Fibroblast of skin of right quadriceps (primary cell): ENCODE results near the gene ARMCX6.
"Not testable (repeated sequence)": the region's sequence is repeated elsewhere in the genome, so short reads cannot be mapped to it uniquely, and the experiment has no call there.

Source experiments
- DNase-seq: peaks from one replicate; pipeline ENCODE4 v3.0.0-alpha.2; 2013

Gene ARMCX6

DNA sequence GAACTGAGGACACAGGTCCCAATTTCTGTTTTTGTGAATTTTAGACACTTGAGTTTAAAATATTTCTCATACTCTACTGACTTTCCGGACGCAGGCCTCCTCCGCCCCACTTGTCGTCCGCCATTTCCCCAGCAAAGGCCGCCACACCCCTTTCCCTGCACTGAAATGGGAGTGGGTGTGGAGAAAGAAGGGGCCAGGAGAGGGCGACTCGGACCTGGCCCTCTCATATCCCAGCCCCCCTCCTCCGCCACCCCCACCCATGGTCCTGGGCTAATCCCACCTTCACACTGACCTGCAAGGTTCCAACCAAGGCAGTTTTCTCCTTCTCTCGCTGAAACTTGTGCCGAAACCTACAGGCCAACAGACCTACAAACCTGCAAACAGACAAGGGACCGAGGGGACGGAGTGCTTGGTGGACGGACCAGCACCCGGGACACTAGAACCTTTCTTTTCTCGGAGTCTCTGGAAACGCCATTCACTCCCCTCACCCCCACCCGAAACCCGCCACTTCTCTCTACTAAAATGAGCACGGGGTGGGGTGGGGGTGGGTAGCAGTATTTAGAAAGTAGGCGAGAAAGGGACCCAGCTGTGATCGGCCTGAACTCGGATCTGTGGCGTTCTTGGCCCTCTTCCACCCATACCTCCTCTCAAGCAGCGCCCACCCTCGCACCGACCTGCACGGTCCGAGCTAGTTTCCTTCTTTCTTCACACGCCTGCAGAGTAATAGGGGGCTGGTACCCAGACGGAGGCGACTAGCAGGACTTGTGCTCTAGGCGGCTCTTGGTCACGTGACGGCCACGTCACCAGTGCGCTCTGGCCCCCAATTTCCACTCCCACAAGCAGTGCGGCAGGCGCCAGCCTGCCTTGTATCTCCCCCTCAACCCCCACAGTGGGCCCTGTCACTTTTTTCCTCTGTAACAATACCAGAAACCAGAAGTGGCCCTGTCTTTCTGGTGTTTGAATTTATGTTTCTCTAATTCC, at the start of gene ARMCX6:
ARMCX6 (minus strand) TSS at position 790 of the 981 bp plus-strand sequence. CDS start 1,380 bp downstream, outside the sequence.
- DNase-seq, result peak; percentile 77

- peak; percentile 75 for DNase-seq
Measured at GRCh38 chrX:101659601-101660063, 41.8 kb upstream of the ARMCX6 start, which contains the start of gene ARMCX2. ARMCX2 (minus strand) TSS chrX:101659850; CDS start chrX:101657588, 2,262 bp downstream.

DNA sequence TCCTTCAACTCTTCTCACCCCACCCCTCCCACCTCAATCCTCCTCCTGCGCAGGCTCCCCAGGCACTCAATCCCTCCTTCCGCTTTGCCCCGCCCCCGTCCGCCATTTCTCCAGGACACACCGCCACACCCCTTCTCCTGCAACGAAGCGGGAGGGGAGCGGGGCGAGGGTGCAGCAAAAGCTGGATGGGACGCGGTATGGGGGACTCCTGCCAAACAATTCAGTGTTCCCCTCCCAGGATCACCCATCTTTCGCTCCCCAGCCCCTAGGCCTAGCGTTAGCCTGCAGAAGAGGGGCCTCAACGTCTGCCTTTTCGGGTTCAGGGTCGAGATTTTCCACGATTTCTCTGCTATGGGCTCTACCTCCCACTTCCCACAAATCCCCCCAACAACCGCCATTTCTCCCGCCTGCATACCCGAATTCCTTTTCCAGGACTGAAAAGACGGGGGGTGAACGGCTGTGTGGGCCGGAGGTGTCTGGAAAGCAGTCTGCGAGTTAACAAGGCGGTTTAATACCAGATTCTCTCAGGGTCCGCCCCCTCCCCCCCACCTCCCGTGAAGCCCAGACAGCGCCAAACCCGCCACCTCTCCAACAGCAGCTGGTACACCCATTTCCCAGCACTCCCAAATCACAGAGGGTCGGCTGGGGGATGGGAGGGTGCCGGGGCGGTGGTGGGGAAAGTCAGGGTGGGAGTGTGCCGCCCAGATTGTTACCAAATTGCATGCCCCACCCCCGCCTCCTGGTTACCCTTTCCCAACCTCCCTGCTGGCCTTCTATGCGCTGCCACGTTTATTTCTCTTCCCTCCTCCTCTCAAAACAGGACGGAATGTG, 41.1 kb upstream of the ARMCX6 start:
- peak; percentile 54 for DNase-seq

GRCh38 chrX:101657495-101657894, 39.7 kb upstream of the ARMCX6 start:
- no peak for DNase-seq

DNA sequence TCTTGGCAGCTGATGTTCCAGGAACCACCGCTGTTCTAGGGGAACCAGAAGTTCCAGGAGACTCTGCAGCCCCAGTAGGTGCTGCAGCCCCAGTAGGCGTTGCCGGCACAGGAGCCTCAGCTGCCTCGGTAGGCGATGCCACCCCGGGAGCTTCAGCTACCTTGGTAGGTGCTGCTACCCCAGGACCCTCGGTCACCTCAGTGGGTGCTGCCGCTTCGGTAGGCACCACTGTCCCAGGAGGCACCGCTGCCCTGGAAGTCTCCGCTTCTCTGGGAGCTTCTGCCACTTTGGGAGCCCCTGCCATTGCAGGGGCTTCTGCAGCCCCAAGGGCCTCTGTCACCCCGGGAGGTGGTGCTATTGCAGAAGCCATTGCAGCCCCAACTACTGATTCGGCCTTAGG, 39.0 kb upstream of the ARMCX6 start:
- DNase-seq, result no peak

- no peak for DNase-seq
Measured at GRCh38 chrX:101655534-101655933, 37.7 kb upstream of the ARMCX6 start.

GRCh38 chrX:101647716-101648115, 29.9 kb upstream of the ARMCX6 start:
- not testable (repeated sequence) for DNase-seq

GRCh38 chrX:101642093-101642492, 24.3 kb upstream of the ARMCX6 start:
- no peak for DNase-seq

DNA sequence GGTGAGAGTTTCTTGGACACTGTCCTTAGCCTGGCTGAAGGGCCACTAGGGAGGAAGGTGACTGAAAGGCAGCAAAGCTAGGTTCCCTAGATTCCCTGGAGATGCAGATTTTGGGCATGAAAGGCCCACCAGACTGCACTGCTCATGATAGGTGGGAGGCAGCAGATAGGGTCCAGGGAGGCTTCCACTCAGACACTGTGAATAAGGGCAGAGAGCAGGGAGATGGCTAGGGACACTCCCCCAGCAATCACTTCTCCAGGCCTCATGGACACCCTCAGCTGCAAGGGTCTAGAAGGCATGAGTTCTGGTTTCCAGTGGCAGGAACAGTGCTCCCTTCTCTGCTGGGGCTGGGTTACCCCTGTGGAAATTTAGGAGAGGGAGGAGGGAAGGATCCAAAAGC, 21.8 kb upstream of the ARMCX6 start:
- DNase-seq, result no peak

DNA sequence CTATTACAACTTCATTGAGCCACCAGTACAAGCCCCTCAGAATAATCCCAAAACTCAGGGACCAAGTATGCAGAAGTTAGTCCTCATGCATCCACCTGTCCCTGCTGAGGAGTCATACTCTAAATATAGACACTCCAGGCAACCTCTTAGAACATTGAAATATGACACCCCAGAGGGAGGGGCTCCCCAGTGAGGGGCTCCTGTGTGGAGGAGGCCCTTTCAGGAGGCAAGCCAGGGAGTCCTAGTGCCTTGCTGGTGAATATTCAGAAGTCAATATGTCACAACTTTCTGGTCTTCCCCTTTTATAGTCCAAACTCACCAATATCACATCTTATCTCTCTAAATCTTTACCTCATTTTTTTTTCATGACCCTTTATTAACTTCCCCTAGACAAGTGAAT, 1.6 kb upstream of the ARMCX6 start:
- peak; percentile 10 for DNase-seq

GRCh38 chrX:101605728-101606127, 12.1 kb downstream of the ARMCX6 start:
- no peak for DNase-seq

DNA sequence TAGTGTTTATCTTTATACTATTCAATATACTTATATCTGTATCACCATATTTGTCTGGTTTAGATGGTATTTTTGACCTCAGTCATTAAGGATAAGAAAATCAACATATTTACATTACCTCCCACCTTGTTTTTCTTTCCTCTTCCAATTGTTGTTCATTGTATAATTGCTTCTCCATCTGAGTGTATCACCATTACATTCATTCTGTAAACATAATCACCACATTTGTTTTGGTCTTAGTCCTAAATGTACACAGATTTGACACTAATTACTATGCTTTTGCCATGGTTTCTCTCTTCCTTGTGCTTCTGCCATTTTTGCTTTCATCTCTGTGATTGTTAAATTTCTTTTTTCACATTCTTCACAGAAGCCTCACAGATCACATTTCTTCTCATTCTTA, 12.7 kb downstream of the ARMCX6 start:
- DNase-seq, result no peak

- peak; percentile 79 for DNase-seq
Measured at GRCh38 chrX:101602077-101602476, 15.7 kb downstream of the ARMCX6 start.

- not testable (repeated sequence) for DNase-seq
Measured at GRCh38 chrX:101599592-101599991, 18.2 kb downstream of the ARMCX6 start.

DNA sequence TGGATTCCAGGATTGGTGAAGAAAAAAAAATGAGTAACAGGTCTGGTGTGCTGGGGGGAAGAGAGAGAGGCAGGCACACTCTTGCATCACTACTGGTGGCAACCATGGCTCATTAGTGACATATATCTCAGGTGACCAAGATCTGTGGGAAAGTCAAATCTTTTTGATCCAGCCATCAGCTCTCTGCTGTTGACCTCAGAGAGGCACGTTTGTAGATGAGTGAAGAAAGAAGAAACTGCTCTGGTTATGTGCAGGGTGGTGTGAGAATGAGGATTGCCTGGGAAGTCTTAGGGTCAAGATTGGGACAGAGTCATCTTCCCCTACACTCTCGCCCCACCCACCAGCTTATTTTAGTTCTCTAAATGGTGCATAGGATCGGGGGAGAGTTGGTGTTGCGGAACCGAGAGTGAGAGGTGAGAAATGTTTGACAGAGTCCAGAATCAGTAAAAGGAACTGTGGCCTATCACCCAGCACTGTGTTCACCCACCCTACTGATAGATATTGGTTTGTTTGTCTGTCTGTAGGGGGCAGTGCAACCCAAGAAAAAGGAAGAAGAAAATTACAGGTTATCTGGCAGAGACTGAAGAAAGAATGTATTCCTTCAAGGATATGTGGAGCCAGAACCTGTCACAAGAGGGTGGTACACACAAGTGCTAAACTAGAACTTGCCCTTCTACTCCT, 21.9 kb downstream of the ARMCX6 start:
- peak; percentile 79 for DNase-seq
